ENCODE data around the gene CLIP4.

CLIP4 gene

DNA sequence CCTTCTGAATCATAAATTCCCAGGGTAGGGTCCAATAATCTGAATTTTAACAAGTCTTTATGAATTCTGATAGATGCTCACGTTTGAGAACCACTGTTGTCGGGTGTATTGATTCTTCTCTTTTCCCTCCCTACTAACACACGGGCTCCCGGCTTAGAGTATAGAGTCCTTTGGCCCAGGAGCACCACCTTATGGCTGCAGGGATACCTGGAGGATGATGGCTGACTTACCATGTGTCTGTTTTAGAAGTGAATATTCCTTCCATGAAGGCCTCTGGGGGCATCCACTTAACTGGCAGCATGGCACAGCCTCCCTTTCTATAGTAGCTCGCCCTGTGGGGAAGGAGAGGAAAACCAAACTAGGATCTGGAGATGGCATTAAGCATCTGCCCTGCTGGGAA is 91.7 kb downstream of the CLIP4 start:
- no peak overlapping the region for H3K4ac ChIP-seq (ENCODE audit: low read depth in 1 of 2, low read length in 2 of 2)
- 63% methylated on average over 5 of the region's 5 CpGs for WGBS
- no peaks in the 10 kb centered on the region for H3K27me3 ChIP-seq (ENCODE audit: control insufficient read depth in 1 of 2, insufficient read depth in 1 of 2, low read length in 2 of 2)
- H3K9ac ChIP-seq (ENCODE audit: low read length): no peak overlapping the region
- H2BK5ac ChIP-seq (ENCODE audit: low read depth, low read length, poor library complexity, severe bottlenecking): no peak overlapping the region
- H2BK15ac ChIP-seq (ENCODE audit: low read depth, poor library complexity, severe bottlenecking): no peak overlapping the region
- no peak overlapping the region for H2BK120ac ChIP-seq (ENCODE audit: low read depth, low read length)
- H3K4me1 ChIP-seq (ENCODE audit: control insufficient read depth, insufficient read depth, low read depth, low read length): peaks cover 3% of the 10 kb centered on the region
- no peak overlapping the region for H3K18ac ChIP-seq (ENCODE audit: low read depth in 1 of 2, low read length in 2 of 2)
- peaks cover 3 to 53% of the 10 kb centered on the region in 2 experiments for H3K36me3 ChIP-seq (ENCODE audit: control insufficient read depth in 1 of 2, insufficient read depth in 2 of 2, low read depth in 1 of 2, low read length in 2 of 2)
- no peak overlapping the region for H3K4me3 ChIP-seq (ENCODE audit: insufficient read depth in 1 of 2, low read depth in 1 of 2, low read length in 2 of 2)
- no peak overlapping the region for H2AFZ ChIP-seq (ENCODE audit: low read depth, low read length)
- no peak overlapping the region for H3K14ac ChIP-seq (ENCODE audit: low read length in 2 of 2)
- H3K23ac ChIP-seq (ENCODE audit: low read length in 2 of 2): no peak overlapping the region
- H2AK5ac ChIP-seq (ENCODE audit: low read length, severe bottlenecking): no peak overlapping the region
- H4K91ac ChIP-seq (ENCODE audit: low read length): no peak overlapping the region
- H3K9me3 ChIP-seq (ENCODE audit: control insufficient read depth, low read length): no peaks in the 10 kb centered on the region
- H3K79me1 ChIP-seq (replicated peaks; ENCODE audit: low read length, poor library complexity, severe bottlenecking): no peaks in the 10 kb centered on the region
- H2BK12ac ChIP-seq (ENCODE audit: low read length in 2 of 2): no peak overlapping the region
- no peak overlapping the region for H4K8ac ChIP-seq (ENCODE audit: low read length)
- no peak for DNase-seq
- no peak overlapping the region for H3K27ac ChIP-seq (ENCODE audit: low read length, poor library complexity, severe bottlenecking)
- H3K4me2 ChIP-seq (ENCODE audit: low read length, poor library complexity, severe bottlenecking): no peak overlapping the region

DNA sequence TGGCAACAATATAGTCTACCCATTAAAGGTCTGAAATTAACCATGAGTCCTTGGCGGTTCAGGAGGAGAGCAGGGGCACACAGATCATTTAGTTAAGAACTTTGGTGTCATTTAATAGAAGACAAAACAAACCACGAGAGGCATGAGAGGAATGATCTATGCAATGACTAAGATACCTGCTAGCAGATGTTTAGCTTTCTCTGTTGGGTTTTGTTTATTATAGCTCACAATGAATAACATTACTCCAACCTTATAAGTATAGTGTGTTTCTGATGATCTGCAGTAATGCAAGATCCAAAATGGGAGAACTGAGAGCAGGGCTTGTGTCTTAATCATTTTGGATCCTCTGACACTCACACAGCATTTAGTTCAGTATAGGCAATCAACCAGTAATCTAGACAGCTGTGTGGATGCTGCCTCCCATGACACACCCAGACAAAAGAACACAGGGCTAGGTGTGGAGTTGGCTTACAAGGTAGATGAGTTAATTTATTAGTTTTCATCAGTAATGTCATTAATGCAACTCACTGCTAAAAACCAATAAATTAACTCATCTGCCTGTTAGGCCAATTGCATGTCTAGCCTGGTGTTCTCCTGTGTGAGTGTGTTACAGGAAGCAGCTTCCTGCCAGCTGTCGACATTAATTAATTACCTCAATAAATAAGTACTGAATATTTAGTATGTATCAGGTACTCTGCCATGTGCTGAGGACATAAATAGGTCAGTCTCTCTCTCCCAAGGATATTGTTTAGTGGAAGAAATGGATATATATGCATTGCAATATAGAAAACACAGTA is 92.3 kb downstream of the CLIP4 start:
- H3K27me3 ChIP-seq (ENCODE audit: control insufficient read depth in 1 of 2, insufficient read depth in 1 of 2, low read length in 2 of 2): no peaks in the 10 kb centered on the region
- peaks cover 3% of the 10 kb centered on the region for H3K4me1 ChIP-seq (ENCODE audit: control insufficient read depth, insufficient read depth, low read depth, low read length)
- H2BK120ac ChIP-seq (ENCODE audit: low read depth, low read length): no peak overlapping the region
- H2AK5ac ChIP-seq (ENCODE audit: low read length, severe bottlenecking): no peak overlapping the region
- no peak for DNase-seq
- peaks cover 3 to 53% of the 10 kb centered on the region in 2 experiments for H3K36me3 ChIP-seq (ENCODE audit: control insufficient read depth in 1 of 2, insufficient read depth in 2 of 2, low read depth in 1 of 2, low read length in 2 of 2)
- H3K4me3 ChIP-seq (ENCODE audit: insufficient read depth in 1 of 2, low read depth in 1 of 2, low read length in 2 of 2): no peak overlapping the region
- no peak overlapping the region for H3K18ac ChIP-seq (ENCODE audit: low read depth in 1 of 2, low read length in 2 of 2)
- no peak overlapping the region for H3K27ac ChIP-seq (ENCODE audit: low read length, poor library complexity, severe bottlenecking)
- H2BK5ac ChIP-seq (ENCODE audit: low read depth, low read length, poor library complexity, severe bottlenecking): no peak overlapping the region
- no peak overlapping the region for H3K9ac ChIP-seq (ENCODE audit: low read length)
- no peak overlapping the region for H2AFZ ChIP-seq (ENCODE audit: low read depth, low read length)
- no peak overlapping the region for H3K14ac ChIP-seq (ENCODE audit: low read length in 2 of 2)
- WGBS: 41% methylated on average over 1 of the region's 3 CpGs
- no peak overlapping the region for H3K23ac ChIP-seq (ENCODE audit: low read length in 2 of 2)
- H3K4me2 ChIP-seq (ENCODE audit: low read length, poor library complexity, severe bottlenecking): no peak overlapping the region
- no peaks in the 10 kb centered on the region for H3K79me1 ChIP-seq (replicated peaks; ENCODE audit: low read length, poor library complexity, severe bottlenecking)
- no peak overlapping the region for H2BK15ac ChIP-seq (ENCODE audit: low read depth, poor library complexity, severe bottlenecking)
- H3K4ac ChIP-seq (ENCODE audit: low read depth in 1 of 2, low read length in 2 of 2): no peak overlapping the region
- no peak overlapping the region for H2BK12ac ChIP-seq (ENCODE audit: low read length in 2 of 2)
- H4K8ac ChIP-seq (ENCODE audit: low read length): no peak overlapping the region
- H4K91ac ChIP-seq (ENCODE audit: low read length): no peak overlapping the region
- no peaks in the 10 kb centered on the region for H3K9me3 ChIP-seq (ENCODE audit: control insufficient read depth, low read length)

DNA sequence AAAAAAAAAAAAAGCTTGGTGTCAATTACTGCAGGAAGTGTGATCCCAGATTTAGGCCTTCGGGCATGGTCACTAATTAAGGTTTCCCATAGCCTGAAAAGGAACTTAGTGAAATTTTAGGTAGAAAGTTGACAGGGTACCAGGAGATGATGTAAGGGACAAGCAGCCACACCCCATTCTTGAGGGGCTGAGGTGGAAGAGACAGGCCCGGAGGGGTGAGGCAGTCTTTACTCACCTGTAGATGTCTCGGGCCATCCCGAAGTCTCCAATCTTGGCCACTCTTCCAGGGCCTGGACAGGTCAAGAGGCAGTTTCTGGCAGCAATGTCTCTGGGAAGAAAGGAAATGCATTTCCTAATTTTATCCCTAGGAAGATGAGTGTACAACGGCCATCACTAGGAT is 94.3 kb downstream of the CLIP4 start:
- H2BK12ac ChIP-seq (ENCODE audit: low read length in 2 of 2): no peak overlapping the region
- H3K9me3 ChIP-seq (ENCODE audit: control insufficient read depth, low read length): no peaks in the 10 kb centered on the region
- peaks cover 3 to 46% of the 10 kb centered on the region in 2 experiments for H3K36me3 ChIP-seq (ENCODE audit: control insufficient read depth in 1 of 2, insufficient read depth in 2 of 2, low read depth in 1 of 2, low read length in 2 of 2)
- no peak overlapping the region for H2AFZ ChIP-seq (ENCODE audit: low read depth, low read length)
- no peak overlapping the region for H2BK120ac ChIP-seq (ENCODE audit: low read depth, low read length)
- H3K9ac ChIP-seq (ENCODE audit: low read length): no peak overlapping the region
- no peak for DNase-seq
- 98% methylated on average over 4 of the region's 5 CpGs for WGBS
- H3K4me1 ChIP-seq (ENCODE audit: control insufficient read depth, insufficient read depth, low read depth, low read length): peaks cover 5% of the 10 kb centered on the region
- H3K4me3 ChIP-seq (ENCODE audit: insufficient read depth in 1 of 2, low read depth in 1 of 2, low read length in 2 of 2): no peak overlapping the region
- no peaks in the 10 kb centered on the region for H3K27me3 ChIP-seq (ENCODE audit: control insufficient read depth in 1 of 2, insufficient read depth in 1 of 2, low read length in 2 of 2)
- H4K91ac ChIP-seq (ENCODE audit: low read length): no peak overlapping the region
- H3K79me1 ChIP-seq (replicated peaks; ENCODE audit: low read length, poor library complexity, severe bottlenecking): no peaks in the 10 kb centered on the region
- no peak overlapping the region for H3K27ac ChIP-seq (ENCODE audit: low read length, poor library complexity, severe bottlenecking)
- no peak overlapping the region for H3K4me2 ChIP-seq (ENCODE audit: low read length, poor library complexity, severe bottlenecking)
- no peak overlapping the region for H2AK5ac ChIP-seq (ENCODE audit: low read length, severe bottlenecking)
- no peak overlapping the region for H2BK5ac ChIP-seq (ENCODE audit: low read depth, low read length, poor library complexity, severe bottlenecking)
- no peak overlapping the region for H3K18ac ChIP-seq (ENCODE audit: low read depth in 1 of 2, low read length in 2 of 2)
- H3K23ac ChIP-seq (ENCODE audit: low read length in 2 of 2): no peak overlapping the region
- no peak overlapping the region for H3K14ac ChIP-seq (ENCODE audit: low read length in 2 of 2)
- no peak overlapping the region for H3K4ac ChIP-seq (ENCODE audit: low read depth in 1 of 2, low read length in 2 of 2)
- no peak overlapping the region for H2BK15ac ChIP-seq (ENCODE audit: low read depth, poor library complexity, severe bottlenecking)
- no peak overlapping the region for H4K8ac ChIP-seq (ENCODE audit: low read length)

DNA sequence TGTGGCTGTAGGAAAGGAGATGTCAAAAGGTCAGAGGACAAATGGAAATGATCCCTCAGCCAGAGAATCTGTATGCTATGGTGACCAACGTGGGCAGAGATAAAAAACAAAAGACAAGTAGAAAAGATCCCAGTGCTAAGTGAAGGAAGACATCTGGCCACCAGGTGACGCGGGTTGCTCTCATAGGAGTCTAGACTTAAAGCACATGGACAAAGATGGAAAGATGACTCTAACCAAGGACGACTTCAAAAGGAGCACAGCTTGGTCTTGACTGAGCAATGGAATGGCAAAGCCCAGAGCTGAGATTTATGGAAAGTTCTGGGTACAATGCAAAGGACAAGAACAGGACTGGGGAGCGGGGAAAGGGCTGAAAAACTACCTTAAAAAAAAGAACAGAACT is 96.8 kb downstream of the CLIP4 start:
- Histone ChIP-seq H3K14ac (ENCODE audit: low read length in 2 of 2) (no peak overlapping the region), H3K36me3 (ENCODE audit: control insufficient read depth in 1 of 2, insufficient read depth in 2 of 2, low read depth in 1 of 2, low read length in 2 of 2) (peaks cover 0 to 27% of the 10 kb centered on the region in 2 experiments), H3K4me1 (ENCODE audit: control insufficient read depth, insufficient read depth, low read depth, low read length) (peaks cover 4% of the 10 kb centered on the region), H2BK120ac (ENCODE audit: low read depth, low read length) (no peak overlapping the region), H3K18ac (ENCODE audit: low read depth in 1 of 2, low read length in 2 of 2) (no peak overlapping the region), H2BK5ac (ENCODE audit: low read depth, low read length, poor library complexity, severe bottlenecking) (no peak overlapping the region), H2AK5ac (ENCODE audit: low read length, severe bottlenecking) (no peak overlapping the region), H3K27me3 (ENCODE audit: control insufficient read depth in 1 of 2, insufficient read depth in 1 of 2, low read length in 2 of 2) (peaks cover 0 to 3% of the 10 kb centered on the region in 2 experiments), H2AFZ (ENCODE audit: low read depth, low read length) (no peak overlapping the region), H4K8ac (ENCODE audit: low read length) (no peak overlapping the region), H3K9me3 (ENCODE audit: control insufficient read depth, low read length) (no peaks in the 10 kb centered on the region), H3K4me3 (ENCODE audit: insufficient read depth in 1 of 2, low read depth in 1 of 2, low read length in 2 of 2) (no peak overlapping the region), H3K27ac (ENCODE audit: low read length, poor library complexity, severe bottlenecking) (no peak overlapping the region), H3K23ac (ENCODE audit: low read length in 2 of 2) (no peak overlapping the region), H2BK15ac (ENCODE audit: low read depth, poor library complexity, severe bottlenecking) (no peak overlapping the region), H3K9ac (ENCODE audit: low read length) (no peak overlapping the region), H3K4ac (ENCODE audit: low read depth in 1 of 2, low read length in 2 of 2) (no peak overlapping the region), H3K79me1 (replicated peaks; ENCODE audit: low read length, poor library complexity, severe bottlenecking) (no peaks in the 10 kb centered on the region), H4K91ac (ENCODE audit: low read length) (no peak overlapping the region), H2BK12ac (ENCODE audit: low read length in 2 of 2) (no peak overlapping the region), H3K4me2 (ENCODE audit: low read length, poor library complexity, severe bottlenecking) (no peak overlapping the region)
- DNase-seq: peak; percentile 14
- WGBS: 67% methylated on average over 5 of the region's 5 CpGs
